Psoas muscle (tissue), 8 donors: Measurements from ENCODE around the gene KCNQ5. TPM values are rescaled to one million over a fixed set of nuclear protein-coding genes. Genes with fewer than 3 reads are reported as not detected.

Experiments used
- ATAC-seq, 4 donors: fragments of 200-7000 bp; cut with Tn5 transposase; one replicate each; pipeline ENCODE4 v1.9.1; 2020; ENCODE audit warnings: moderate library complexity in 3 of 4, mild to moderate bottlenecking in 2 of 4
- DNase-seq, 2 donors: peaks; one replicate each; pipeline ENCODE4 v3.0.0-alpha.2; 2020
- H3K27ac ChIP-seq: fragments of 200-600 bp; one replicate; pipeline ENCODE4 v1.8.0; 2022
- H3K27me3 ChIP-seq, 3 donors: fragments of 200-600 bp in 1 of 3; one replicate each; pipeline versions ENCODE4 v1.6.1 to v1.8.0; 2013 to 2022; ENCODE audit warnings: low read length in 2 of 3, mild to moderate bottlenecking in 2 of 3, moderate library complexity in 1 of 3; ENCODE audit not compliant: insufficient read depth in 3 of 3
- H3K36me3 ChIP-seq, 2 donors: fragments of 200-600 bp in 1 of 2; one replicate each; pipeline versions ENCODE4 v1.6.1 to v1.8.0; 2013 to 2022; ENCODE audit warnings: low read depth in 1 of 2, mild to moderate bottlenecking in 1 of 2, moderate library complexity in 1 of 2; ENCODE audit not compliant: insufficient read depth in 1 of 2
- H3K4me1 ChIP-seq: fragments of 200-600 bp; one replicate; pipeline ENCODE4 v1.8.0; 2022
- H3K4me3 ChIP-seq: fragments of 200-600 bp; one replicate; pipeline ENCODE4 v1.8.0; 2022; ENCODE audit warnings: mild to moderate bottlenecking
- H3K9me3 ChIP-seq: fragments of 200-600 bp; one replicate; pipeline ENCODE4 v1.8.0; 2022
- CTCF ChIP-seq: fragments of 200-600 bp; IDR thresholded peaks from one replicate; pipeline ENCODE4 v1.8.0; 2022; ENCODE audit warnings: antibody characterized with exemption
- WGBS, 3 donors: extraction: QIAGEN DNeasy Blood & Tissue Kit; methylation state at CpG; one replicate each; pipeline versions ENCODE4 v1.1.6 to v1.1.7; 2013; 5-methylcytosine and 5-hydroxymethylcytosine counted together
- intact Hi-C, 2 donors: fragments of 100-400 bp; cut with DNase I; formaldehyde crosslinking; loops; one replicate each; pipeline versions ENCODE4 v1.11.0 to v1.14.2; 2022
- polyA plus RNA-seq, 3 donors: library from polyadenylated mRNA; stranded (reverse); fragments of 200-250 nt; gene quantifications; one replicate each; pipeline ENCODE4 v1.2.3, GENCODE V29; 2013
- total RNA-seq, 4 donors: library from RNA; stranded (reverse); fragmentation: NEBNext Ultra II Directional in 2 of 4; extraction: Animal tissue kit (Norgen Biotek cat#: 25700) in 2 of 4; gene quantifications; one replicate each; pipeline versions ENCODE4 v1.2.1 to v1.2.4, GENCODE V29; 2021 to 2023
- donor health status: healthy with polysubstance abuse.
- donor health status: DM: no; HTN: no; CAD: no; lungs with moderate emphysema.
- donor health status: Bipolar disorder and iron deficiency.
- donor health status: healthy.
- donor health status: DM: yes; HTN: yes; CAD: no.
- donor health status: DM: no; HTN: no; CAD: no.
- donor health status: DM: no; HTN: no; CAD: no.
- donor health status: DM: yes; HTN: yes; CAD: no.

The KCNQ5 gene
- total and polyA plus RNA-seq, 7 donors, result 4.4 to 90.7 (median 25.7) TPM

GRCh38 chr6:73131706-73132105 is 509.8 kb downstream of the KCNQ5 start:
- ATAC-seq (no peak), DNase-seq (no peak)
- WGBS, 3 donors, result 65 to 70% (median 69%) methylated on average over 4 of the region's 4 CpGs
- Histone ChIP-seq H3K4me1 (peaks cover 19% of the 10 kb centered on the region), H3K9me3 (no peaks in the 10 kb centered on the region), H3K4me3 (no peak overlapping the region), H3K27me3 (no peaks in the 10 kb centered on the region), H3K36me3 (peaks cover 0 to 4% of the 10 kb centered on the region in 2 donors), H3K27ac (no peak overlapping the region)
- intact Hi-C loops, result loop anchor here (2.0 to 5.0 kb wide), 6 partner anchors 46 to 719 kb away; partner anchors contain the start of gene KCNQ5 (in 1 of the 2)
- no peak for TF ChIP-seq CTCF

GRCh38 chr6:73134588-73134987 is 512.7 kb downstream of the KCNQ5 start:
- TF ChIP-seq CTCF, result peak; percentile 24
- Histone ChIP-seq H3K4me3 (peak overlapping the region; percentile 24), H3K27ac (peak overlapping the region; percentile 68), H3K27me3 (no peaks in the 10 kb centered on the region), H3K4me1 (peaks cover 16% of the 10 kb centered on the region), H3K36me3 (peaks cover 0 to 8% of the 10 kb centered on the region in 2 donors), H3K9me3 (no peaks in the 10 kb centered on the region)
- DNase-seq (peak; percentile 30 to 75), ATAC-seq (peak; percentile 87 to 94 (median 92))
- intact Hi-C loops, result loop anchor here (5.0 kb wide), 4 partner anchors 43 to 722 kb away; partner anchors contain the start of gene KCNQ5 (in 1 of the 2)
- 49 to 66% (median 61%) methylated on average over 11 of the region's 11 CpGs for WGBS, 3 donors

GRCh38 chr6:73139681-73140383 is 518.0 kb downstream of the KCNQ5 start:
- H3K9me3 ChIP-seq, result no peaks in the 10 kb centered on the region
- no peaks in the 10 kb centered on the region for H3K27me3 ChIP-seq
- WGBS, 3 donors, result 80 to 86% (median 82%) methylated on average over 3 of the region's 3 CpGs
- ATAC-seq (no peak), DNase-seq (no peak)
- no peak for TF ChIP-seq CTCF
- H3K4me3 ChIP-seq, result no peak overlapping the region
- peaks cover 0 to 19% of the 10 kb centered on the region in 2 donors for H3K36me3 ChIP-seq
- intact Hi-C loops, result no loop called here
- H3K4me1 ChIP-seq, result peaks cover 7% of the 10 kb centered on the region
- H3K27ac ChIP-seq, result no peak overlapping the region

- DNase-seq (no peak), ATAC-seq (no peak)
- Histone ChIP-seq H3K27me3 (no peaks in the 10 kb centered on the region), H3K4me3 (no peak overlapping the region), H3K4me1 (no peaks in the 10 kb centered on the region), H3K27ac (no peak overlapping the region), H3K9me3 (no peaks in the 10 kb centered on the region), H3K36me3 (peaks cover 0 to 28% of the 10 kb centered on the region in 2 donors)
- no peak for TF ChIP-seq CTCF
- intact Hi-C loops, result no loop called here
- 83 to 92% (median 90%) methylated on average over 4 of the region's 4 CpGs for WGBS, 3 donors
These were observed 521.7 kb downstream of the KCNQ5 start for GRCh38 chr6:73143551-73143950.
